MM.1S (cell line): ENCODE results near the gene RFNG.

Experiments
- CTCF ChIP-seq: fragments of 300-600 bp; sonication (generic); IDR thresholded peaks from 2 replicates; pipeline ENCODE4 v1.5.1; 2016; ENCODE audit warnings: antibody characterized with exemption, low read length, mixed read lengths
- EZH2 ChIP-seq: fragments of 300-600 bp; sonication (generic); optimal IDR thresholded peaks from 2 replicates; pipeline ENCODE3; 2017; ENCODE audit warnings: low read depth, mild to moderate bottlenecking, antibody characterized with exemption, low read length, mixed read lengths

GRCh38 chr17:82011617-82012187 is 39.9 kb downstream of the RFNG start:
- no peak for TF ChIP-seq CTCF
- TF ChIP-seq EZH2, result no peak
